ENCODE results near the gene SPTAN1.
"Not testable (repeated sequence)": the region's sequence is repeated elsewhere in the genome, so short reads cannot be mapped to it uniquely, and the experiment has no call there.

Gene SPTAN1

GRCh38 chr9:128552744-128553440, 505 bp downstream of the SPTAN1 start:
- DNase-seq (ENCODE audit: low read depth) = peak; percentile 37

DNA sequence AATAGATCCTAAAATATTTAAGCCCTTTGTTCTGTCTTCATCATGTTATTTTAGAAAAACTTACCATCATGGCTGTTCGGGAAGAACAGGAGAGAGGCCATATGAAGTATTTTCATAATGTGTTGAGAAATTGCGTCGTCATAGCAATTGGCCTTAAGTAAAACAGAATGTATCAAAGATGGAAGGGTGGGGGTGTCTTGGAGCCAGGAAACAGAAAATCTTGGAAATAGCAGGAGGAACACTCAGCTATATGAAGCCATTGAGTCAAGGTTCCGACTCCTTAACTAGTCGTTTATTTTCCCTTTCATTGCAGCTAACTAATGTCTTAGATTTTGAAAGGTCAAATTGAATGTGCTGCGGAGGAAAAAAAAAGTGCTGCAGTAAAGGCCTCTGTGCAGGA, 1.3 kb downstream of the SPTAN1 start:
- DNase-seq (ENCODE audit: low read depth) = no peak

- DNase-seq (ENCODE audit: low read depth) = no peak
Measured at GRCh38 chr9:128554155-128554862, 1.9 kb downstream of the SPTAN1 start.

DNA sequence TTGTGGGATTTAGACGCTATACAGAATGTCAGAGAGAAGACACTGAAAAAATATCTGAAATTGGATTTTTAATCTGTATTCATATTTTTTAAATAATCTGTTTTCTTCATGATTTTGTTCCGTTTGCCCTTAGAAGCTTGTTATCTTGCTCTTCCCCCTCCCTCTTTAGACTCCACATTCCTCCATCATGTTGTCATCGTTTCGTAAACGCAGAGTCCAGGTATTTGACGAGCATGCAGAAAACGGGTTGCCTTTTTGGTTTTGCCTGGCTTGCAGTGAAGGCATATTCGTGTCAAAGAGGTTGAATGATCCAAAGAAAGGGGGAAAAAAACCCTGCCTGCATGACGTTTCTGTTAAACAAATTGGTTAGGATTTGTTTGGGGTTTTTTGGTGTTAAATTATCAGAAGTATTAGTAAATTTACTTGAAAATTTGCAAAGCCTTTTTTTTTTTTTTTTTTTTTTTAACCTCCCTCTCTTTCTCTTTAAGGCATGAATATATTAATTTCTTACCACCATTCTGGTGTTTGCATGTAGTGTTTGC, 2.9 kb downstream of the SPTAN1 start:
- no peak for DNase-seq (ENCODE audit: low read depth)

DNA sequence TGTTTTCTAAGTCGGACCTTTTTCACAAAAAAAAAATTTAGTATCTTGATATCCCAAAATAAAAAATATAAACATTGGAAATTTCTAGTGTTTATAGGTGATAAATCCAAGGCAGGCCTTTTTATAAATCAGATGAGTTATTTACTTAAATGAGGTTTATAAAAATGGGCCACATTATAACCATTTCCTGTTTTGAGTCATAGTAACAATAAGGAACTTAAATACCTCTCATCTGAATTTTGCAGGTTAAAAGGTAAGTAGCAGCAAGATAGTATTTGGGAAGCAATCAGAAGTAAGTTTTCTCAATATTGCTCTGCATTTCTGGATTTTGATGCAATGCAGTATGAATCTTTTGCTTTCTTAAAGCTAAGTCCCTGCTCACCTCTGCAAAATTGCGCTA, 3.9 kb downstream of the SPTAN1 start:
- no peak for DNase-seq (ENCODE audit: low read depth)

- no peak for DNase-seq (ENCODE audit: low read depth)
Measured at GRCh38 chr9:128556926-128557634, 4.7 kb downstream of the SPTAN1 start.

GRCh38 chr9:128558431-128559310, 6.3 kb downstream of the SPTAN1 start:
- no peak for DNase-seq (ENCODE audit: low read depth)

- no peak for DNase-seq (ENCODE audit: low read depth)
Measured at GRCh38 chr9:128565578-128565977, 13.2 kb downstream of the SPTAN1 start.

GRCh38 chr9:128568470-128569078, 16.2 kb downstream of the SPTAN1 start:
- no peak for DNase-seq (ENCODE audit: low read depth)

GRCh38 chr9:128575469-128575868, 23.1 kb downstream of the SPTAN1 start:
- DNase-seq (ENCODE audit: low read depth) = no peak

DNA sequence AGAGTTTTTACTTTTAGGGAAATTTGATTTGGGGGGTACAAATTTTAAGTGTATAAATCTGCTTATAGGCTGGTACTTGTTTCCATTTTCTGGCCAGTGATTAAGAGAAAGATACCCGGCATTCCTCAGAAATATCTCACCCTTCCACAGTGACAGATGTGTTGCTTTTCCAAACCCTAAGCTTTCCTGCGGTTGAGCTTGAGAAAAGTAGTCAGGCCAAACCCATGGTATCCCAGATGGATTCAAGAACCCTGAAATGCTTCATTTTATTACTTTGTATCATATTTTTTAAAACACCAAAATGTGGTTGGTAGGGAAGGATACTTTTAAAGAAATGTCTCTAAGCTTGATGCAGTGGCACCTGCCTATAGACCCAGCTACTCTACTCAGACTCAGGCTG, 23.5 kb downstream of the SPTAN1 start:
- DNase-seq (ENCODE audit: low read depth) = no peak

DNA sequence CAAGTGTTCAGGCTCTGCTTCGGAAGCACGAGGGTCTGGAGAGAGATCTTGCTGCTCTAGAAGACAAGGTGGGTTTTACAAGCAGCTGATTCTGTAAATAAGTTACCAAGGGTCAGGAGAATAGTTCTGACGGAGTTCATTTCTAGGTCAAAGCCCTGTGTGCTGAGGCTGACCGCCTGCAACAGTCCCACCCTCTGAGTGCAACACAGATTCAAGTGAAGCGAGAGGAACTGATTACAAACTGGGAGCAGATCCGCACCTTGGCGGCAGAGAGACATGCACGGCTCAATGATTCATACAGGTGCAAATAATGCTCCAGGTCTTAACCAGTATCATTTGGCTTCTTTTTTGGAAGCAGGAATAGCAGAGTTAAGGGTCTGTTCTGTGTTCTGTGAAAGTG, 24.8 kb downstream of the SPTAN1 start:
- no peak for DNase-seq (ENCODE audit: low read depth)

DNA sequence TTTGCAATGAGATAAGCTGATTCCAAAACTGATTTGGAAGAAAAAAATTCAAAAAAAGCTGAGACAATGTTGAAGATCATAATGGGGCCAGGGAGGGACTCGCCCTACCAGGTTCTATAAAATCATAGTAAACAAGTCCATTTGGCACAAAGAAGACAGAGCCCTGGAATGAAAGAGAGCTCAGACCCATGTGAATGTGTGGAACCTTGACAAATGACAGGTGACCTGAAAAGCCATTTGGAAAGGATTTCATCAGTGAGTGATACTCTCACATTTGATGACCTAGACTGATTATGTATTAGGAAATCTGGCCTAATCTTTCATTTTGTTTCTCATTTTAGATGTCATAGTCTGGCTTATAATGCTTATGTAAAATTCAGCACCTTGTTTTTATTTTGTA, 26.8 kb downstream of the SPTAN1 start:
- no peak for DNase-seq (ENCODE audit: low read depth)

DNA sequence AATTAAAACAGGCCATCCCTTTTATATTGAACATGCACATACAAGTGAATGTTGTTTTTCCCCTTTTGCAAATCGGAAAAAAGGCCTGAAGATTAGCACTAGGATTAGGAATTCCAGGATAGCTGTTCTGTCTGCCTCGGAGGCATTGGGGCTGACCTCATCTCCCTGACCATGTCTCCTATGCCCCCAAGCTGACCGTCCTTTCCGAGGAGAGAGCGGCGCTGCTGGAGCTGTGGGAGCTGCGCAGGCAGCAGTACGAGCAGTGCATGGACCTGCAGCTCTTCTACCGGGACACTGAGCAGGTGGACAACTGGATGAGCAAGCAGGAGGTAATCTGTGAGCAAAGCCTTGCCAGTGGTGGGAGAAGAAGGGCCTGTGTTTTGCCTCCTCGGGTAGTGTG, 28.3 kb downstream of the SPTAN1 start:
- DNase-seq (ENCODE audit: low read depth) = no peak

GRCh38 chr9:128585155-128585554, 32.8 kb downstream of the SPTAN1 start:
- DNase-seq (ENCODE audit: low read depth) = not testable (repeated sequence)

GRCh38 chr9:128586934-128587333, 34.5 kb downstream of the SPTAN1 start:
- not testable (repeated sequence) for DNase-seq (ENCODE audit: low read depth)

GRCh38 chr9:128587453-128587852, 35.1 kb downstream of the SPTAN1 start:
- peak; percentile 7 for DNase-seq (ENCODE audit: low read depth)

DNA sequence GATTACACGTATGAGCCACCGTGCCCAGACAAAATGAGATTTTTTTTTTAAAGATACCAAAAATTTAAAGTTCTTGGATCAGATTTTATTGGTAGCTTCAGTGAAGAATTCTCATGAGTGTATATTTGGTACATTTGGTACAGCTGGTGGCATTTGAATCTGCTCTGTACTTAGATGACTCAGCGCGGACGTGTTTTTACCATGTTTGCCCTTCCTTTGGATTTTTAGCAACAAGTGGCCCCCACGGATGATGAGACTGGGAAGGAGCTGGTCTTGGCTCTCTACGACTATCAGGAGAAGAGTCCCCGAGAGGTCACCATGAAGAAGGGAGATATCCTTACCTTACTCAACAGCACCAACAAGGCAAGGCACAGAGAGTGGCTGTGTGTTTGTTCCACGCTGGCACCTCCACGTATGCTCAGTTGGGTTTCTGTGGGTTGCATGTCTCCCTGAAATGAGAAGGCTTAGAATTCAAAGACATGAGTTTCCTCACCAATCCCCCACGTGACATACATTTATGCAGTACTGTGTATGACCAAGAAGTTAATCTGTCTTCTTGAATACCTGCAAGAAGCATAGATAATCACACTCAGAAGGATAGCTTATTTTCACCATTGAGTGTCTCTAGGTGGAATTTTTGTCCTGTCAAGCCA, 36.3 kb downstream of the SPTAN1 start:
- no peak for DNase-seq (ENCODE audit: low read depth)

DNA sequence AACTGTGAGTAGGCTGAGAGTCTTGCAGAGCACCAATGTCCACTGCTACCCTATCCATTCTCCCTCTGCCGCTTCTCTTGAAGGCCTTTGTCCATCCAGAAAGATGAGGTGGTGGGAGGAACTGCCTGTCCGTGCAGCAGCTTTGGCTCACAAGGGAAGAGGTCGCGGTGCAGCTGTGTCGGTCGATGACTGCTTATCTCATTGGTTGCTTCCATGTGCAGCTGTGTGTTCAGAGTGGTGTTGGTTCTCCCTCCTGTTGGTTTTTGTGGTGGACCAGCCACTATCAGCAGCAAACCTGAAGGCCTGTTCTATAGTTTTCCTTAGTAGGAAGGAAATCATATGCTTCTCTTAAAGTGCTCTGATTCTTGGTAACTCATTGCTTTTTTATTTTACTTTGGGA, 40.7 kb downstream of the SPTAN1 start:
- DNase-seq (ENCODE audit: low read depth) = no peak

- DNase-seq (ENCODE audit: low read depth) = no peak
Measured at GRCh38 chr9:128593856-128594255, 41.5 kb downstream of the SPTAN1 start.

GRCh38 chr9:128595471-128595870, 43.1 kb downstream of the SPTAN1 start:
- no peak for DNase-seq (ENCODE audit: low read depth)
